GM12873 (cell line): ENCODE results near the gene ADRM1.

Experiments used
- TF ChIP-seq, protein P1 (sequence below): IDR thresholded peaks from 2 replicates; pipeline ENCODE4 v1.5.1; 2012; ENCODE audit warnings: low read depth, mild to moderate bottlenecking, moderate library complexity, low read length, control low read depth; ENCODE audit not compliant: insufficient read depth; ENCODE audit errors: missing control alignments

The ADRM1 gene

DNA sequence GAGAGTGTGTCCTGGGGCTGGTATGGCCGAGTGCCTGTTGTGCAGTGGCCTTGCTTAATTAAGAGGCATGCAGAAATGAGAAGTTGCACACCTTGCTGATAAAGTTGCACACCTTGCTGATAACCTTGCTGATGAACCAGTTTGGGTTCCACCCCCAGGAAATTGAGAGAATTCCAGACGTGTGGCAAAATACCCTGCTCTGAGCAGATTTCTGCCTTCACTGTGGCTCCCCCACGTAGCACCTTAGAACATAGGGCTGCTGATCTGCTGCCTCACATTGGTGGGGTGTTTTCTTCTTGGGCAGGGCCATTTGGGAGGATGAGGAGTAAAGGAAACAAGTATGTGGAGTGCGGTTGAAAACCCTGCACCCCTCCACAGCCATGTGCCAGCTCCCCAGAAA lies 22.5 kb upstream of the ADRM1 start:
- TF ChIP-seq, protein P1, sequence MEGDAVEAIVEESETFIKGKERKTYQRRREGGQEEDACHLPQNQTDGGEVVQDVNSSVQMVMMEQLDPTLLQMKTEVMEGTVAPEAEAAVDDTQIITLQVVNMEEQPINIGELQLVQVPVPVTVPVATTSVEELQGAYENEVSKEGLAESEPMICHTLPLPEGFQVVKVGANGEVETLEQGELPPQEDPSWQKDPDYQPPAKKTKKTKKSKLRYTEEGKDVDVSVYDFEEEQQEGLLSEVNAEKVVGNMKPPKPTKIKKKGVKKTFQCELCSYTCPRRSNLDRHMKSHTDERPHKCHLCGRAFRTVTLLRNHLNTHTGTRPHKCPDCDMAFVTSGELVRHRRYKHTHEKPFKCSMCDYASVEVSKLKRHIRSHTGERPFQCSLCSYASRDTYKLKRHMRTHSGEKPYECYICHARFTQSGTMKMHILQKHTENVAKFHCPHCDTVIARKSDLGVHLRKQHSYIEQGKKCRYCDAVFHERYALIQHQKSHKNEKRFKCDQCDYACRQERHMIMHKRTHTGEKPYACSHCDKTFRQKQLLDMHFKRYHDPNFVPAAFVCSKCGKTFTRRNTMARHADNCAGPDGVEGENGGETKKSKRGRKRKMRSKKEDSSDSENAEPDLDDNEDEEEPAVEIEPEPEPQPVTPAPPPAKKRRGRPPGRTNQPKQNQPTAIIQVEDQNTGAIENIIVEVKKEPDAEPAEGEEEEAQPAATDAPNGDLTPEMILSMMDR: no peak

DNA sequence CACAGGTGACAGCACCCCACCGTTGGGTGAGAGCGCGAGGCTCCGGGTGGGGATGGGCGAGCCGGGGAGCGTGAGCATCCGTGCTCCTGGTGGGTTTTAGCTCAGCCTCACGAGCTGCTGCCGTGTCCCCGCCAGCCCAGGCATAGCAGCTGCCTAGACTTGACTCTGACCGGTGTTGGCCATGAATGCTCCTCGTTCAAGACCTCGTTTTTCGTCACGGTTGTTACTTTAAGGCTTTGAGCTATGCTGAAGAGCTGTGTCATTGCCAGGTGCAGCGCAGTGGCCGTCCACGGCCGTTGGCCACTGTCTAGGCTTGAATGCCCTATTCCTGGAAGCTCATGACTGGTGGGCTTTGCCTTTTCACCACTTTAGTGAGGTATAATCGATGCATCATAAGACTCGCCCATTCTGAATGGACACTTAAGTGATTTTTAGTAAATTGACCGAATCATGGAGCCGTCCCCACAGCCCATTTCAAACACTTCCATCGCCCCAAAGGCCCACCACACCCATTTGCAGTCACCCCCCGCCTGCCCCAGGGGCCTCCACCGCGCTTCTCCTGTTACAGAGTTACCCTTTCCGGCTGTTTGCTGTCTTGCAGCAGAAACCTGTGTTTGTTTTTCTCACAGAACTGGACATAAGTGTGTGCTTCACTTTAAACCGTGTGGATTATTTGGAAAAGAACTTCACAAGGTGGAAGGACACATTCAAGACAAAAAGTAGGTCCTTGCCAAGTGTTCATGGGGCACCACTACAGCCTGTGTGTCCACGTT lies 21.4 kb upstream of the ADRM1 start:
- TF ChIP-seq, protein P1: no peak

DNA sequence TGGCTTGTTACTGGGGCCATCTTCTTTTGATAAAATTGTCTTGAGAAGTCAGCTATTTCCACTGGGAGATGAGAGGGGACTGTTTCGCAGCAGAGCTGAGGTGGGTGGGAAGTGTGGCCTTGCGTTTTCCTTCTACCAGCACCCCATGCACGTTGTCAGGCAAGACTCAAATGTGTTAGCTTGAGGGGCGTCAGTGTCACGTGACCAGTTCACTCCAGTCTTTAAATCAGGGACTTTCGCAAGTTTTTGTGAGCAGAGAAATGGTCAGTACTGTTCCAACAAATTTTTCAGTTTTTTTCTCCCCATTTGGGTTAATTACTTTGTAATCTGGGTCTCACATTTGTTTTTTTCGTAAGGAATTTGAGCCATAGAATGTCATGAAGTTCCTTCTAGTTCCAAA lies 20.7 kb upstream of the ADRM1 start:
- TF ChIP-seq, protein P1: no peak

DNA sequence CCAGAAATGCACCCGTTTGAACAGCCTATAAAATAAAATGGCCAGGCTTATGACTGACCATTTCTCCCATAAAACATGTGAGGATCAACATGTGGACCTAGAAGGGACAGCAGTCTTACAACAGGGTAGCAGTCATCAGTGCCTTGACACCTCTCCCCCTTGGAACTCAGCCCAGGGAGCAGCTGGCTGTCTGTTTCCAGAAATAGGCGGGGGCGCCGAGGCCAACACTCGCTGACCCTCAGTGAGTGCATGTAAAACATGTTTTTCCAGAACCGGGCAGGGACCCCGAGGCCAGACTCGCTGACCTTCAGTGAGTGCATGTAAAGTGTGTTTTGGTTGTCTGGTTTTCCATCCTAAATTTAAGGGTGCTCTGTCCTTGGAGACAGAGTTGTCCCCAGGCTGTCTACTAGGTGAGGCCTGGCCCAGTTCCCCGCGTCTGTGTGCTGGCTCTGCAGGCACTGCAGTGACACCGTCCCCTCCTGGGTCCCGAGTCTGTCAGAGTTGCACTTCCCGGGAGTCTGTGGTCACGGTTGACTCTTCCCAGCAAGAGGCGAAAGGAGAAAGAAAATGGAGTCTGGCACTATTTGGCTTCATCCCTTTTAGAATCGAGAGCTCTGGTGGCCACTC lies 19.8 kb upstream of the ADRM1 start:
- TF ChIP-seq, protein P1: no peak

DNA sequence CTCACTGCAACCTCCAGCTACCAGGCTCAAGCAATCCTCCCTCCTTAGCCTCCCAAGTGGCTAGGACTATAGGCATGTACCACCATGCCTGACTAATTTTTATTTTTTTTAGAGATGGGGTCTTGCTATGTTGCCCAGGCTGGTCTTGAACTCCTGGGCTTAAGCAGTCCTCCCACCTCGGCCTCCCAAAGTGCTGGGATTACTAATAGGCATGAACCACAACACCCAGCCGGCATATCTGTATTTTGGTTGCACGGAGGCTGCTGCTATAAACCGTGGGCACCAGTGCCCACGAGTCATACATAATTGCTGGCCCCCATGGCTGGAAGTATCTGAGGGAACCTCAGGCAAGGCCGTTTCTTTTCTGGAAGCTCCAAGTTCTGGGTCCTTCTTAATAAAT lies 18.3 kb upstream of the ADRM1 start:
- TF ChIP-seq, protein P1: no peak

DNA sequence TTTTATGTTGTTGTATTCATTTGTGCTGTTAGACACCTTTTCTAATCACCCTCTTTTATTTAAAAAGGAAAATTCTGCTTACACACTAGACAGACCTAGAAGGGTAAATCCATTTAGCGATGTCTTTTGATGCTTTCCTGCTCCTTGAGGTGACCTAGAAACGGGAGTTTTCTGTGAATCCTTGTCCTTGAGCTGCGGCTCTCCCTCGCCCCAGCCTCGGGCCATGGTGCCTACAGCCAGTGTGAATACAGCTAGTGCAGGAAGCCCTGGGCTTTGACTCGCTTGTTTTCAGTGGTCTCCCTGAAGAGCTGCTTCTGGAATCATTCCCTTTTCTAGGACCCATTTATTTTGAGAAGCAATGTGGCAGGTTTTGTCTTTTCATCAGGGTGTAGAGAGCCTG lies 17.6 kb upstream of the ADRM1 start:
- TF ChIP-seq, protein P1: no peak

DNA sequence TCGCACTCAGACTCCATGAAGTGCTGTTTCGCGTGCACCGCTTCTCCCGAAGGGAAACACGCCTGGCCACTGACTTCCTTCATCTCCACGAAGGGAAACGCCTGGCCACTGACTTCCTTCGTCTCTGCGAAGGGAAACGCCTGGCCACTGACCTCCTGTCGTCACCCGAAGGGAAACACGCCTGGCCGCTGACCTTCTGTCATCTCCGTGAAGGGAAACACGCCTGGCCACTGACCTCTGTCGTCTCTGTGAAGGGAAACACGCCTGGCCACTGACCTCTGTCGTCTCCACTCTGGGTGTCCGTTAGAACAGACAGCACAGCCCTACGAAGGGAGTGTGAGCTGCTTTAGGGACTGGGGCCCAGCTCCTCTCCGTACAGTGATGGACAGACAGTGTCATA lies 17.1 kb upstream of the ADRM1 start:
- TF ChIP-seq, protein P1: no peak
